Measurements from ENCODE around the gene AGO3. TPM values are rescaled to one million over a fixed set of nuclear protein-coding genes. Genes with fewer than 3 reads are reported as not detected.

Gene AGO3
- total RNA-seq, 1 experiment from 2014 or later: 36.4 TPM

- Histone ChIP-seq H3K4me1 (no peaks in the 10 kb centered on the region), H3K27me3 (no peaks in the 10 kb centered on the region), H3K4me3 (no peak overlapping the region), H3K9me3 (replicated peaks) (no peaks in the 10 kb centered on the region), H3K36me3 (peaks cover 2% of the 10 kb centered on the region; the same call in 1 of the 2 replicates), H3K27ac (no peak overlapping the region)
- DNase-seq: no peak
Observed at GRCh38 chr1:36062315-36062714, 131.4 kb downstream of the AGO3 start.

GRCh38 chr1:36067871-36068270 is 137.0 kb downstream of the AGO3 start:
- Histone ChIP-seq H3K9me3 (replicated peaks) (no peaks in the 10 kb centered on the region; the same call in 1 of the 2 replicates), H3K27me3 (no peaks in the 10 kb centered on the region), H3K4me3 (no peak overlapping the region), H3K4me1 (no peaks in the 10 kb centered on the region), H3K27ac (no peak overlapping the region), H3K36me3 (no peaks in the 10 kb centered on the region)
- DNase-seq: no peak

- Histone ChIP-seq H3K27ac (no peak overlapping the region), H3K4me3 (no peak overlapping the region), H3K9me3 (replicated peaks) (no peaks in the 10 kb centered on the region; the same call in 1 of the 2 replicates), H3K27me3 (no peaks in the 10 kb centered on the region), H3K4me1 (no peaks in the 10 kb centered on the region), H3K36me3 (no peaks in the 10 kb centered on the region)
- no peak for DNase-seq
Observed at GRCh38 chr1:36068866-36069265, 138.0 kb downstream of the AGO3 start.

GRCh38 chr1:36070349-36070748 is 139.4 kb downstream of the AGO3 start:
- Histone ChIP-seq H3K4me3 (no peak overlapping the region), H3K27ac (no peak overlapping the region), H3K36me3 (no peaks in the 10 kb centered on the region), H3K27me3 (no peaks in the 10 kb centered on the region), H3K4me1 (no peaks in the 10 kb centered on the region), H3K9me3 (replicated peaks) (no peaks in the 10 kb centered on the region; the same call in 1 of the 2 replicates)
- DNase-seq: no peak

- Histone ChIP-seq H3K27me3 (no peaks in the 10 kb centered on the region), H3K9me3 (replicated peaks) (no peaks in the 10 kb centered on the region), H3K27ac (no peak overlapping the region), H3K36me3 (no peaks in the 10 kb centered on the region), H3K4me3 (no peak overlapping the region), H3K4me1 (no peaks in the 10 kb centered on the region)
- no peak for DNase-seq
Observed at GRCh38 chr1:36076979-36077573, 146.2 kb downstream of the AGO3 start.

GRCh38 chr1:36080236-36080635 is 149.3 kb downstream of the AGO3 start:
- H3K4me3 ChIP-seq: no peak overlapping the region
- H3K4me1 ChIP-seq: no peaks in the 10 kb centered on the region
- no peak overlapping the region for H3K27ac ChIP-seq
- DNase-seq: no peak
- H3K27me3 ChIP-seq: peaks cover 9% of the 10 kb centered on the region; the same call in 1 of the 2 replicates
- H3K9me3 ChIP-seq (replicated peaks): no peaks in the 10 kb centered on the region
- H3K36me3 ChIP-seq: no peaks in the 10 kb centered on the region

GRCh38 chr1:36080801-36081200 is 149.9 kb downstream of the AGO3 start:
- Histone ChIP-seq H3K9me3 (replicated peaks) (no peaks in the 10 kb centered on the region), H3K27ac (no peak overlapping the region), H3K4me3 (no peak overlapping the region), H3K4me1 (no peaks in the 10 kb centered on the region), H3K36me3 (no peaks in the 10 kb centered on the region), H3K27me3 (peaks cover 9% of the 10 kb centered on the region; the same call in 1 of the 2 replicates)
- DNase-seq: no peak

- no peak overlapping the region for H3K4me3 ChIP-seq
- H3K36me3 ChIP-seq: no peaks in the 10 kb centered on the region
- H3K27ac ChIP-seq: no peak overlapping the region
- H3K4me1 ChIP-seq: no peaks in the 10 kb centered on the region
- peaks cover 9% of the 10 kb centered on the region; the same call in 1 of the 2 replicates for H3K27me3 ChIP-seq
- no peak for DNase-seq
- no peaks in the 10 kb centered on the region for H3K9me3 ChIP-seq (replicated peaks)
Observed at GRCh38 chr1:36081926-36082485, 151.1 kb downstream of the AGO3 start.

GRCh38 chr1:36083219-36083618 is 152.3 kb downstream of the AGO3 start:
- H3K4me1 ChIP-seq: no peaks in the 10 kb centered on the region
- peaks cover 9% of the 10 kb centered on the region; the same call in 1 of the 2 replicates for H3K27me3 ChIP-seq
- DNase-seq: no peak
- no peaks in the 10 kb centered on the region for H3K36me3 ChIP-seq
- H3K4me3 ChIP-seq: peak overlapping the region; percentile 58; the same call in 1 of the 2 replicates
- no peak overlapping the region for H3K27ac ChIP-seq
- H3K9me3 ChIP-seq (replicated peaks): no peaks in the 10 kb centered on the region

- no peak within 1 kb of the TSS for H3K27ac ChIP-seq
- no peaks in the 10 kb centered on the region for H3K9me3 ChIP-seq (replicated peaks)
- H3K27me3 ChIP-seq: peaks cover 9% of the 10 kb centered on the region; the same call in 1 of the 2 replicates
- H3K4me3 ChIP-seq: peak within 1 kb of the TSS; percentile 58
- no peaks in the 10 kb centered on the region for H3K36me3 ChIP-seq
- peak; percentile 86 to 87 for DNase-seq
- no peaks in the 10 kb centered on the region for H3K4me1 ChIP-seq
Observed at GRCh38 chr1:36083635-36084496, 153.0 kb downstream of the AGO3 start, which contains the start of gene TEKT2. TEKT2 (plus strand) TSS chr1:36084094; CDS start chr1:36084922, 828 bp downstream.

GRCh38 chr1:36084497-36085115 is 153.7 kb downstream of the AGO3 start:
- H3K4me1 ChIP-seq: peaks cover 2% of the 10 kb centered on the region; the same call in 1 of the 2 replicates
- H3K9me3 ChIP-seq (replicated peaks): no peaks in the 10 kb centered on the region
- no peak for DNase-seq
- no peaks in the 10 kb centered on the region for H3K36me3 ChIP-seq
- H3K4me3 ChIP-seq: peak overlapping the region; percentile 58
- no peak overlapping the region for H3K27ac ChIP-seq
- H3K27me3 ChIP-seq: peaks cover 9% of the 10 kb centered on the region; the same call in 1 of the 2 replicates

GRCh38 chr1:36085126-36085525 is 154.2 kb downstream of the AGO3 start:
- no peak for DNase-seq
- Histone ChIP-seq H3K27ac (no peak overlapping the region), H3K4me1 (peaks cover 3% of the 10 kb centered on the region; the same call in 1 of the 2 replicates), H3K9me3 (replicated peaks) (no peaks in the 10 kb centered on the region), H3K36me3 (no peaks in the 10 kb centered on the region), H3K4me3 (no peak overlapping the region), H3K27me3 (peaks cover 9% of the 10 kb centered on the region; the same call in 1 of the 2 replicates)

- Histone ChIP-seq H3K27ac (no peak overlapping the region), H3K4me3 (no peak overlapping the region), H3K36me3 (no peaks in the 10 kb centered on the region), H3K9me3 (replicated peaks) (no peaks in the 10 kb centered on the region), H3K4me1 (peaks cover 3% of the 10 kb centered on the region; the same call in 1 of the 2 replicates), H3K27me3 (peaks cover 9% of the 10 kb centered on the region; the same call in 1 of the 2 replicates)
- DNase-seq: no peak
Observed at GRCh38 chr1:36085686-36086526, 155.0 kb downstream of the AGO3 start.

Measured in SJCRH30 (cell line).